CD4-positive, alpha-beta T cell treated with Interleukin-6 for 4 hours (primary cell): ENCODE results near the gene OR2G6.
"Not testable (repeated sequence)": the region's sequence is repeated elsewhere in the genome, so short reads cannot be mapped to it uniquely, and the experiment has no call there.

Experiments
- DNase-seq: peaks from one replicate; pipeline ENCODE4 v3.0.0-alpha.2; 2020; ENCODE audit warnings: mixed read lengths

Gene OR2G6

GRCh38 chr1:248507773-248508172 is at the start of gene OR2G6:
Gene OR2G6, plus strand, starts transcription at chr1:248508073. Its CDS starts 13,574 bp downstream, at chr1:248521647.
- not testable (repeated sequence) for DNase-seq

GRCh38 chr1:248459117-248459516 is 48.8 kb upstream of the OR2G6 start:
- DNase-seq = not testable (repeated sequence)

GRCh38 chr1:248471154-248471553 is 36.7 kb upstream of the OR2G6 start:
- no peak for DNase-seq

GRCh38 chr1:248472111-248472510 is 35.8 kb upstream of the OR2G6 start:
- not testable (repeated sequence) for DNase-seq

- DNase-seq = not testable (repeated sequence)
Observed at GRCh38 chr1:248473051-248473450, 34.8 kb upstream of the OR2G6 start, which contains the start of gene OR2T3. Gene OR2T3, plus strand, starts transcription at chr1:248473351. Its CDS starts 0 bp downstream, at chr1:248473351.

GRCh38 chr1:248475660-248476059 is 32.2 kb upstream of the OR2G6 start:
- not testable (repeated sequence) for DNase-seq

- peak; percentile 16 for DNase-seq
Observed at GRCh38 chr1:248481686-248482579, 25.9 kb upstream of the OR2G6 start.

GRCh38 chr1:248488289-248488688 is 19.6 kb upstream of the OR2G6 start, which contains the start of gene OR2T5:
Gene OR2T5, plus strand, starts transcription at chr1:248488589. Its CDS starts 0 bp downstream, at chr1:248488589.
- DNase-seq = not testable (repeated sequence)

- DNase-seq = not testable (repeated sequence)
Observed at GRCh38 chr1:248496661-248497060, 11.2 kb upstream of the OR2G6 start.

GRCh38 chr1:248500305-248501035 is 7.4 kb upstream of the OR2G6 start:
- DNase-seq = not testable (repeated sequence)

- not testable (repeated sequence) for DNase-seq
Observed at GRCh38 chr1:248510217-248510616, 2.3 kb downstream of the OR2G6 start.

- DNase-seq = no peak
Observed at GRCh38 chr1:248521856-248522255, 14.0 kb downstream of the OR2G6 start.

- DNase-seq = not testable (repeated sequence)
Observed at GRCh38 chr1:248537449-248537848, 29.6 kb downstream of the OR2G6 start.

GRCh38 chr1:248547383-248547782 is 39.5 kb downstream of the OR2G6 start:
- DNase-seq = not testable (repeated sequence)

GRCh38 chr1:248551027-248551426 is 43.2 kb downstream of the OR2G6 start:
- not testable (repeated sequence) for DNase-seq

- DNase-seq = not testable (repeated sequence)
Observed at GRCh38 chr1:248562672-248563071, 54.8 kb downstream of the OR2G6 start, which contains the start of gene OR2T29. Gene OR2T29, minus strand, starts transcription at chr1:248562772. Its CDS starts 3,281 bp downstream, at chr1:248559491.

- DNase-seq = peak; percentile 10
Observed at GRCh38 chr1:248565530-248566373, 57.9 kb downstream of the OR2G6 start.

GRCh38 chr1:248569049-248569448 is 61.2 kb downstream of the OR2G6 start:
- DNase-seq = not testable (repeated sequence)

- DNase-seq = not testable (repeated sequence)
Observed at GRCh38 chr1:248570811-248571210, 62.9 kb downstream of the OR2G6 start.

- DNase-seq = not testable (repeated sequence)
Observed at GRCh38 chr1:248572049-248572448, 64.2 kb downstream of the OR2G6 start.

GRCh38 chr1:248573856-248574255 is 66.0 kb downstream of the OR2G6 start:
- DNase-seq = not testable (repeated sequence)

- DNase-seq = not testable (repeated sequence)
Observed at GRCh38 chr1:248574657-248575056, 66.8 kb downstream of the OR2G6 start, which contains the start of gene OR2T34. Gene OR2T34, minus strand, starts transcription at chr1:248574757. Its CDS starts 0 bp downstream, at chr1:248574757.
